Epithelial cell of proximal tubule (primary cell): Measurements from ENCODE around the gene NAA25. TPM values are rescaled to one million over a fixed set of nuclear protein-coding genes. Genes with fewer than 3 reads are reported as not detected.

Source experiments
- DNase-seq: peaks from one replicate; pipeline ENCODE4 v3.0.0-alpha.2; 2011; ENCODE audit warnings: low read depth
- H3K4me3 ChIP-seq: 2 replicates; pipeline ENCODE4 v1.5.1; 2011; ENCODE audit warnings: low read depth, mild to moderate bottlenecking, low read length
- total RNA-seq: library from RNA; depleted of rRNA; stranded (reverse); fragments of >200 nt; gene quantifications from 2 replicates; pipeline ENCODE4 v1.2.3, GENCODE V29; 2015
- TF ChIP-seq, protein P1 (sequence below): conservative IDR thresholded peaks from 2 replicates; pipeline ENCODE4 v1.5.1; 2012; ENCODE audit warnings: low read depth, mild to moderate bottlenecking, low read length

NAA25 gene
- total RNA-seq, 1 donor from 2014 or later, result 11.8 TPM

DNA sequence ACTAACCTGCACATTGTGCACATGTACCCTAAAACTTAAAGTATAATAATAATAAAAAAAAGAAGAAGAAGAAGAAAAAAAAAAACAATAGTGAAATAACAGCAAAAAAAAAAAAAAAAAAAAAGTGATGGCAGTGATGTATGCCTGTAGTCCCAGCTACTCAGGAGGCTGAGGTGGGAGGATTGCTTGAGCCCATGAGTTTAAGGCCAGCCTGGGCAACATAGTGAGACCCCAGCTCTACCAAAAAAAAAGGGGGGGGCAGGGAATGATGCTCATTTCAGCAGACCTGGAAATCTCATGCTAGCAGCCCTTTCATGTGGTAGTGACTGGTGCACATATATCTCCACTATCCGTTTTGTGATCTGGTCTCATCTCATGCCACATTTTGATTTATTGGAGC lies 37.5 kb upstream of the NAA25 start:
- no peak overlapping the region for H3K4me3 ChIP-seq
- TF ChIP-seq, protein P1, sequence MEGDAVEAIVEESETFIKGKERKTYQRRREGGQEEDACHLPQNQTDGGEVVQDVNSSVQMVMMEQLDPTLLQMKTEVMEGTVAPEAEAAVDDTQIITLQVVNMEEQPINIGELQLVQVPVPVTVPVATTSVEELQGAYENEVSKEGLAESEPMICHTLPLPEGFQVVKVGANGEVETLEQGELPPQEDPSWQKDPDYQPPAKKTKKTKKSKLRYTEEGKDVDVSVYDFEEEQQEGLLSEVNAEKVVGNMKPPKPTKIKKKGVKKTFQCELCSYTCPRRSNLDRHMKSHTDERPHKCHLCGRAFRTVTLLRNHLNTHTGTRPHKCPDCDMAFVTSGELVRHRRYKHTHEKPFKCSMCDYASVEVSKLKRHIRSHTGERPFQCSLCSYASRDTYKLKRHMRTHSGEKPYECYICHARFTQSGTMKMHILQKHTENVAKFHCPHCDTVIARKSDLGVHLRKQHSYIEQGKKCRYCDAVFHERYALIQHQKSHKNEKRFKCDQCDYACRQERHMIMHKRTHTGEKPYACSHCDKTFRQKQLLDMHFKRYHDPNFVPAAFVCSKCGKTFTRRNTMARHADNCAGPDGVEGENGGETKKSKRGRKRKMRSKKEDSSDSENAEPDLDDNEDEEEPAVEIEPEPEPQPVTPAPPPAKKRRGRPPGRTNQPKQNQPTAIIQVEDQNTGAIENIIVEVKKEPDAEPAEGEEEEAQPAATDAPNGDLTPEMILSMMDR, result no peak
- DNase-seq, result no peak

DNA sequence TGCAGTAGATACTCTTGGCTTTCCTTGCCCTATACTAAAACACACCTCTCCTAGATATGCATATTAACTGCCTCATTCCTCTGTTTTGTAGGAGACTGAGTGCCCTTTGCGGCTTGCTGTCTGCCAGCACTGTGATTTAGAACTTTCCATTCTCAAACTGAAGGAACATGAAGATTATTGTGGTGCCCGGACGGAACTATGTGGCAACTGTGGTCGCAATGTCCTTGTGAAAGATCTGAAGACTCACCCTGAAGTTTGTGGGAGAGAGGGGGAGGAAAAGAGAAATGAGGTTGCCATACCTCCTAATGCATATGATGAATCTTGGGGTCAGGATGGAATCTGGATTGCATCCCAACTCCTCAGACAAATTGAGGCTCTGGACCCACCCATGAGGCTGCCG lies 32.1 kb upstream of the NAA25 start:
- TF ChIP-seq, protein P1, result no peak
- DNase-seq, result no peak
- no peak overlapping the region for H3K4me3 ChIP-seq

DNA sequence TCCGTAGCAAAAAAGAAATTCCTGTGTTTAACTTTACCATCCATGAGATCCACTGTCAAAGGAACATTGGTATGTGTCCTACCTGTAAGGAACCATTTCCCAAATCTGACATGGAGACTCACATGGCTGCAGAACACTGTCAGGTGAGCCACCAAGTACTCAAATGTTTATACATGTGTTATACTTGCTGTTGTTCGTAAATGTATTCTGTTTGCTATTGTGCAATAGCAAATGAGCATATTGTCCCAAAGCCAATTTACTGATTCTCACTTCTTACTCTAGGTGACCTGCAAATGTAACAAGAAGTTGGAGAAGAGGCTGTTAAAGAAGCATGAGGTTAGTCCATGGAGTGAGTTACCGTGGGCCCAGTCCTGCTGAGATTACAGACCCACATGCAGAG lies 26.1 kb upstream of the NAA25 start:
- no peak for DNase-seq
- TF ChIP-seq, protein P1, result no peak
- no peak overlapping the region for H3K4me3 ChIP-seq

DNA sequence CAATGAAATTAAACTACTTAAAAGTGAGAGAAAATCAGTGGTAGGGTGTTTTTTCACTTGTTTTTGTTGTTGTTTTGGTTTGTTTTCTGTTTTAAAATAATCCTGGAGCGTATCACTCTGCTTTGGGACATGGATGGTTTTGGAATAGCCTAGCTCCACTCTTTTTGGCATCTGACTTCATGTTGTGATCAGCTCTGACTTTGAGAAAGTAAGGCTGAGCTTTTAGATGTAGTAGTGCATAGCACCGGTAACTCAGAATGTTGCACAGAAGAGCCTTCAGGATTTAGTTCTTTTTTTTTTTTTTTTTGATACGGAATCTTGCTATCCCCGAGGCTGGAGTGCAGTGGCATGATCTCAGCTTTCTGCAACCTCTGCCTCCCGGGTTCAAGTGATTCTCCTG lies 24.8 kb upstream of the NAA25 start:
- TF ChIP-seq, protein P1, result no peak
- H3K4me3 ChIP-seq, result no peak overlapping the region
- DNase-seq, result no peak

DNA sequence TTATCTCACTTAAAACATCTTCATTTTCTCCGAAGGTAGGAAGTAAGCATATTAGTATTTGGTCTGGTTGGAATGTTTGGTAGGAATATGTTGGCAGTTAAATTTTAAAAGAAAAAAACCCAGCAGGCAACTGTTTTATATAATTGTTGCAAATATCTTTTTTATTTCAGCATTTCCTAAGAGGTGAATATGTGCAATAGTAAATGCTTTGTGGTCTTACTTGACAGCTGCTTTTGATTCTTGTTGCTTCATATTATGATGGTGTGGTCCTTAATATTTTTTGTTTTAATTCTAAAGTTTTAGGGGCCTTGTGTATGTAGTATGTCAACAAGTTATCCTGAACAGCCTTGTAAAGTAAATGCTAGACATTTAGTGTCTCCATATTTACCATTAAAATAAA lies 23.1 kb upstream of the NAA25 start:
- no peak for DNase-seq
- TF ChIP-seq, protein P1, result no peak
- H3K4me3 ChIP-seq, result no peak overlapping the region

DNA sequence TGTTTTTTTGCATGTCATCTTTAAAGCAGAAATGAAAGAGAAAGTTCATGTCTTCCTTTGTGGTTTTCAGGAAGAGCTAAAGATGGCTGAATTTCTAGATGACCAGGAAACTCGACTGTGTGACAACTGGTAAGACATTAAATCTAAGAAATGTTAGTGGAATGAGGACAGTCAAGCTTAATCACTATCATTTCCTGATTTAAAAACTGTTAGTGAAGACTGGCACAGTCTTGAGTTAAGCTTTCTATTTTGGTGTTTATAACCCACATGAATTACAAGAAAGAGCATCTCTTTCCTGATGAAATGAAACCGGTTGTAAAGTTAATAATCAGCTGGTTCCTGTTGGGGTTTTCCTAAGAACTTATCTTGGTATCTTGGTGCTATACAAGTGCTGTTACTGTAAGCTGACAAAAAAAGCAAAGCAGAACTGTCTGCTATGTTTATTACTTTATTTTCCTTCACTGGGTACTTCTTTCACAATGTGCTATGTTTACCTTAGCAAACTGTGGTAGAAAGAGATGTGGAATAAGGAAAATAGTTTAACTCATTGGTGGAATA lies 21.9 kb upstream of the NAA25 start:
- peak; percentile 37 for DNase-seq
- peak overlapping the region; percentile 5 for H3K4me3 ChIP-seq
- TF ChIP-seq, protein P1, result no peak

DNA sequence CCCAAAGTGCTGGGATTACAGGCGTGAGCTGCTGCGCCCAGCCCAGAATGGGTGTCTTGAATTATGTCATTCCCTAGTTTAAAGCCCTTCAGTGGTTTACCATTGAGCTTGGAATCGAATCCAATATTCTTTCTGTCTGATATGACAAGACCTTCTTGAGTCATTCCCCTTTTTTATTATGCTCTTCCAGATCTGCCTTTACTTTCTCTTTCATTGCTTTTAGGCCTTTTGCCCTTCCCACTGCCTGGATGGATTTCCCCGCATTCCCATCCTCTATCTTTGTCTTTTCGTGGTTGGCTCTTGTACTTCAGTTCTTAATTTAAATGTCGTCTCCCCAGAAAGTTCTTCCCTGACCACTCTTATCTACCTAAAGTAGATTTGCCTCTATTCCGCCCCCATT lies 18.3 kb upstream of the NAA25 start:
- DNase-seq, result no peak
- H3K4me3 ChIP-seq, result no peak overlapping the region
- TF ChIP-seq, protein P1, result no peak
